ENCODE measurements around the gene ALDOB.
"Not testable (repeated sequence)": the region's sequence is repeated elsewhere in the genome, so short reads cannot be mapped to it uniquely, and the experiment has no call there.

The ALDOB gene

DNA sequence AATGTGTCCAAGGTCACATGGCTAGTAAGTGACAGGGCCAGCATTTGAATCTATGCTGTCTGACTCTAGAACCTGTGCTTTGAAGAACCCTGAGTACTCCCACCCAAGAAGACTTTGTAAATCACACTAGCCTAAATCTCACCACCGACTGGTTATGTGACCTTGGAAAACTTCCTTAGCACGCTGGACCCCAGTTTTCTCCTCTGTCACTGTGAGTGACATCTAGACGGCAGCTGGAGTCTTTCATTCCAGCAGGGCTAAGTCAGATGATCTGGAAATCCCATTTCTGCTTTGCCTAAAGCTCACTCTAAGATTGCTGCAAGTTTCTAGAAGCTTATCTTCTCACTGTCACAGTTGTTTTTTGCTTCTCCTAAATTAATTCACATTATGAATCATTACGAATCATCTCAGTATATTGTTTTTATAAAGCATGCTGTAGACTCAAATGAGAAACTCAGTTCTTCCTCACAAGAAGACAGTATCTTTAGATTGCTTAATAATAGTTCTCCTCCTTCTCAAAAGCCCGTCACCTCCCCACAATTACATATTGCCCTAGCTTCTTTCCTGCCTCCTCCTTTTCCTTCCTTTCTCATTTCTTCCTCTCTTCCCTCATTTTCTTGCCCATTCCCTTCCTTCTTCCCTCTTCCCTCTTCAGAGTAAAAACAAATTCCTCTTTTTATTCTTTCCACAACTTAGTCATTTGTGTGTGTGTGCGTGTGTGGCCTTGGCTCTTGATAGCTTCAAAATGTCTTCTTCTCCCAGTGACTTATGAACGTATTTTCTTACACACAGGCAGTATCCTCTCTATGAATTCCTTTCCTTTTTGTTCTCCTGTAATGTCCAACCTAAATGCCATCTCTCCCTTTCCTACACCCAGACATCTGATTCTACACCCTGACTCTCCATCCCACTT lies 16.8 kb downstream of the ALDOB start:
- no peak for DNase-seq

DNA sequence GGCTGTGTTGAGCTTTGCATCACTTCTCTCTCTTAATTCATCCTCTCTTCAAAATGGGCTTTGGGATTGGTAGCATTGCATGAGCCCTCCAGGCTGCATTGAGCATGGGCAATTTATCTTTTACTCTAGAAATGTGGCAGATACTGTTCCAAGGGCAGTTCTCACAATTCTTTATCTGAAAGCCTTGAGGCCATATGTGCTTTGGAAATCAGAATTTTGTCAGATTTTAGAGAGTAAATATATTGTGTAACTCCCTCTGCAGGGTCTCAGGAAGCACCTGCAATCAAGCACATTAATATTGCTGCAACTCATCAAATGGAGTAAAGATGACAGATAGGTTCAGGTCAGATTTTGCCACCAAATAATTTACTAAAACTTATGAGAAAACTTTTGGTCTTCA lies 17.6 kb downstream of the ALDOB start:
- DNase-seq, result no peak

DNA sequence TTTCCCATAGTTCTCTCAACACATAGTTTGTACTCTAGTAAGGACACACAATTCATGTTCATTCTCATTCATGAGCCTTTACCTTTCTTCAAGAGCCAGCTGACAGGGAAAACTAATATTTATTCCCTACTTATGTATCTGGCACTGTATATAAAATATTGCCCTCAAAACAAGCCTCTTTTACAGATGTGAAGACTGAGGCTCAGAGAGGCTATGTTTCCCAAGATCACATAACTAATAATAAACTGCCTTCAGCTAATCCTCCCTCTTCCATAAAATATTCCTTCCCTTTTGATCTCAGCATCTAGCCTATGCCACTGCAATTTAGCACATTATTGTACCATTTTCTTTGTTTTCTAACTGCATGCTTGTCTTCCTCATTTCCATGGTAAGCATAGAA lies 18.2 kb downstream of the ALDOB start:
- no peak for DNase-seq

DNA sequence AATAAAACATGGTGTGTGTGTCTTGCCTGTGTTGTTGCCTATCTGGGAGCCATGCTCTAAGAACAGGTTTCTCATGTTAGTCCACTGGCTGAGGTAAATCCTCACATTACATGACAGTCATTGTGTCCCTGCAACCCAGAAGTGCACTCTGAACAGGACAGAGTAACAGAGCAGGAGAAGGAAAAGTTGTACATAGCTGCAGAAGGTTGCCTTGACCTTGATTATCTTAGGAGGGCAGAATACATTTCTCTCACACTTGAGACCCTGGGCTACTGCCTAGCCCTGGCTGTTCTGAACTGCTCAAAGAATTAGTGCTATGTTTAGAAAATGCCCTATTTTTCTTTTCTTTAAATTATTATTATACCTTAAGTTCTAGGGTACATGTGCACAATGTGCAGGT lies 20.0 kb downstream of the ALDOB start:
- no peak for DNase-seq

DNA sequence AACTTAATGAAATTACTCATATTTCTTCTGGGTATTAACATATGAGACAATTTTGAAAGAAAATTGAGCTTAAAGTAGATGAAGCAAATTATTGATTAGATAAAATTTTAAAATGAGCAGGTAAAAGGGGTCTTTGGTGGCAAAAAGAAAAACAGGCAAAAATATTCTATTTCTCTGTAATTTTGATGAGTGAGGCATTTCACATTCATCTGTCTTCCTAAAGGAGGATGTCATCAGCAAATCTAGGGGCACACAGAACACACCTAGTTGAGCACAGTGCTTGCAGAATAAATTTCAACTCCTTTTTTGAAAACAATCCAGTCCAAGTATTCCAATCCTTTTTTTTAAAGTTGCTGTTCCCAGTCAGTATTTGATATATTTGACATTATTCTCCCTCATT lies 20.7 kb downstream of the ALDOB start:
- no peak for DNase-seq

DNA sequence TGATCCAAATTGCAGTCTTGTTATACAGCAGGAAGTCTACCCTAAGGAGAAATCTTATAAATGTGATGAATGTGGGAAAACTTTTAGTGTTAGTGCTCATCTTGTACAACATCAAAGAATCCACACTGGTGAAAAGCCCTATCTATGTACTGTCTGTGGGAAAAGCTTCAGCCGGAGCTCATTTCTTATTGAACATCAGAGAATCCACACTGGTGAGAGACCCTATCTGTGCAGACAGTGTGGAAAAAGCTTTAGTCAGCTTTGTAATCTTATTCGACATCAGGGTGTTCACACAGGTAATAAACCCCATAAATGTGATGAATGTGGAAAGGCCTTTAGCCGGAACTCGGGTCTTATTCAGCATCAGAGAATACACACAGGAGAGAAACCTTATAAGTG lies 26.5 kb downstream of the ALDOB start:
- no peak for DNase-seq

DNA sequence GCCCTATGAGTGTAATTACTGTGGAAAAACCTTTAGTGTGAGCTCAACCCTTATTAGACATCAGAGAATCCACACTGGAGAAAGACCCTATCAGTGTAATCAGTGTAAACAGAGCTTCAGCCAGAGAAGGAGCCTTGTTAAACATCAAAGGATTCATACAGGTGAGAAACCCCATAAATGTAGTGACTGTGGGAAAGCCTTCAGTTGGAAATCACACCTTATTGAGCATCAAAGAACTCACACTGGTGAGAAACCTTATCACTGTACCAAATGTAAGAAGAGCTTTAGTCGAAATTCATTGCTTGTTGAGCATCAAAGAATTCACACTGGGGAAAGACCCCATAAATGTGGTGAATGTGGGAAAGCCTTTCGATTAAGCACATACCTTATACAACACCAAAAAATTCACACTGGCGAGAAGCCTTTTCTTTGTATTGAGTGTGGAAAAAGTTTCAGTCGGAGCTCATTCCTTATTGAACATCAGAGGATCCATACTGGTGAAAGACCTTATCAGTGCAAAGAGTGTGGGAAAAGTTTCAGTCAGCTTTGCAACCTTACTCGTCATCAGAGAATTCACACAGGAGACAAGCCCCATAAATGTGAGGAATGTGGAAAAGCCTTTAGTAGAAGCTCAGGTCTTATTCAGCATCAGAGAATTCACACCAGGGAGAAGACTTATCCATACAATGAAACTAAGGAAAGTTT lies 27.0 kb downstream of the ALDOB start:
- no peak for DNase-seq

DNA sequence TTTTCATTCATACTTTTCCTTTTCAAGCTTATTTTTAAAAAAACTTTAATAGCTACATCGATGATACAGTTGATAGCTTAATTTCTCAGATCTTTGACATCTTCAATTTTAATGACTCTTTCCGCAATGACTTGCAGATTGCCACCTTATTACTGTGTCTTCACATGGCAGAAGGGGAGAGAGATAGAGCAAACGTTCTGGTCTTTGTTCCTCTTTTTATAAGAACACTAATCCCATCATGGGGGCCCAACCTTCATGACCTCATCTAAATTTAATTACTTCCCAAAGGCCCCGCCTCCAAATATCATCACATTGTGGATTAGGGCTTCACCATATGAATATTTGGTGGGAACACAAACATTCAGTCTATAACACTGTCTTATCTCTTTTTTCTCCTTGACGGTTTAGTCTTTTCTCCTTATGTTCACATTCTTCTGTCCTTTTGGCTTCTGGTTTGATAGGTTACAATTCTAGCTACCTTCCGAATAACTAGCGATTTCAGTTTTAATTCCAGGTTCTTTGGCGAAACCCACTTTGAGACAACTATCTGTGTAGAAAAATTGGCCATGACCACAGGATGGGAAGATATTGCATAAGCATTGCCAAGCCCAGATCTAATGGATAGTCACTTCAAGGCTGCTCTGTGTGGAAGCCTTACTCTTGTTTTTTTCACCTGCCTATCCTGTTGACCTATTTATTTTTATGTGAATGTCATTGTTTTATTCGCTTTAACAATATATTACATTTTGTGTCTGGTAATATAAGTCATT lies 31.9 kb downstream of the ALDOB start:
- no peak for DNase-seq

DNA sequence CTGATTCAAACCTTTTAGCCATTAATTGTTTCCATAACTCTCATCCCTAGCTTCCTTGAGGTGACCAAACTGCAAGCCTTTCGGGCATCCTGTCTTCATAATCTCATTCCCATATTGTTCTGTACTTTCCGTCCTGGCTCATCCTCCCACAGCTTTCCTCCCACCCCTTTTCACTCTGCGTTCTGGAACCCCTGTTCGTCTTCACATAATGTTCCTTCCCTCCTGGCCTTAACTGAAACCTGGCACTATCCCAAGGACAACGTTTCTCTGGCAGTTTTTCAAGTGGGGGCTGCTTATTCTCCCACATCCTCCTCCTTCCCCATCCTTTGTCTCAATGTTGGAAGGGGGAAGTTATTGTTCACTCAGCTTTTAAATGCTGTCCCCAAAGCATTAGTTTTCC lies 35.5 kb downstream of the ALDOB start:
- DNase-seq, result no peak

DNA sequence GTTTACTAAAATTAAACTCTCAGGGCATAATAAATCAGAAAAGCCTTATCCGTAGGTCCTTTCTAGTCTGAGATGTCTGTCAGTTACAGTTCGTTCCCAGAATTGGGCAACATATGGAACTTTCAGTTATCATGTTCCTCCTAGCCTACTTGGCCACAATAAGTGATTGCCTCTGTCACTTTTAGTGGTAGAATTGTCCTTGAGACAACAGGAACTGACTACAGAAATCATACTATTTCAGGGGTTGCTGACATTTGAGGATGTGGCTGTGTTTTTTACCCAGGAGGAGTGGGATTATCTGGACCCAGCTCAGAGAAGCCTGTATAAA lies 36.0 kb downstream of the ALDOB start:
- no peak for DNase-seq

DNA sequence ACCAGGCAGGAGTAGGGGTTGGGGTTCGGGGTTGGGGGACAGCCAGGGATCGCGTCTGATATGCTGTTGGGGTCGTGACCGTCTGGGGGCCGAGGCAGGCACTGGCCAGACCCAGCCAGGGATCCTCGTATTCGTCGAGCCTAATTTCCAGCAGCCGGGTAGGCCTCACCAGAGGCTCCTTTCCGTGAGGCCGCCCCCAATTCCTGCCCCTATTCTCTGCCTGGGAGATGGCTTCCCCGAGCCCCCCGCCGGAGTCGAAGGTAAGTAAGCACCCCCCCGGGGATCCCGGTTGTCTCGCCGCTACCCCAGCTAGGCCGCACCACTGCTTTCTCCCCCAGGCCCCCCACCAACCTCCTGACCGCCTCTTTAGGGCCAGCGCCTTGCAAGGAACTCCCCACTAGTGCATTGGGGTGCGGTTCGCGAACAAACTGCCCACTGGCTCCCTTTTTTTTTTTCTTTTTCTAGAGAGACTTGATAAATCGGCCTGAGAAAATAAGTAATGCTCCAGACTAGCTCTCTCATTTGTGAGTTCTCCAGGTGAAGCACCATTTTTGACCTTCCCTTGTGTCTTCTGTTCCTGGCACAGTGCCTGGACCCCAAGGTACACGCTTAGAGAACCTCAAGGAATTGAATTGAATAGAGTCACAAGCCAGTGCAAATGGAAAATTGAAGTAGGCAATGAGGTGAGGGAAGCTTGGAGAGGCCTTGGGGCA lies 36.5 kb downstream of the ALDOB start:
- DNase-seq, result no peak

DNA sequence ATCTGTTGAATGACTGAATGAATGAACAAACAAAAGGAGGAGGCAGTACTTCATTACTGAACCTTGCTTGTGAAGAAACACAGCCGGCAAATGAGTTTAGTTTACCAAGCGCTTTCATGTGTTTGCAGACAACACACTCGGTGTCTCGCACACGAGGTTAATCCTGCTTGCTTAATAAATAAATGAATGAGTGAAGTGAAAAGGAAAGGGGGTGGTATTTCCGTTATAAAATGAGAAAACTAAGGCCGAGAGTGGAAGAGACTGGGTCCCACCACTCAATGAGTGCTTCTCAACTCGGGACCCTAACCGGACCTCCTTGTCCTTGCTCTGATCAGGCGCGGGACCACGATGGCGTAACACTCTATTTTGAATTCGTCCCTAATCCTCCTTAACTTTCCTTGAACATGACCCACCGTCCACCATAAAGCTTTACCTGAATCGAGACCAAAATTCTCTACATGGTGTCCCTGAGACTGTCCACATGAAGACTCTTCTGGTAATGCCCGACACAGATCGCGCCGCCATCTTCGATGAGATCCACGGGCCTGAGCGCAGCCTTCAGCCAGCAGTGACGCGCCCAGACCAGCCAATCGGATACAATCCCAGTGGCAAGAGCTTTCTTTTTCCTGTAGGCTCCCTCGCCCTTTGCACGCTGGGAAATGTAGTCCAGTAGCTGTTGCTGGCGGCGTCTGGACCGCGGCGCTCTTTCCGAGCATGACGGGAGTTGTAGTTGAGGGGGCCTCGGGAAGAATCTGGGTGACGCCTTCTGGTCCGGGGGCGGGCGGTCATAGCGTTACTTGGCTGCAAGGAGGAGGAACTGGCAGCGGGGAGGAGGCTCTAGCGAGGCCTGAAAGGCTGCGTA lies 37.3 kb downstream of the ALDOB start, which contains the start of the genes MRPL50 and ZNF189:
Gene MRPL50, minus strand, starts transcription at position 551 of the 862 bp plus-strand sequence. Its CDS starts 26 bp downstream, at position 525.
Gene ZNF189, plus strand, starts transcription at position 784 of the 862 bp plus-strand sequence. CDS start 306 bp downstream, outside the sequence.
- DNase-seq, result peak; percentile 91

DNA sequence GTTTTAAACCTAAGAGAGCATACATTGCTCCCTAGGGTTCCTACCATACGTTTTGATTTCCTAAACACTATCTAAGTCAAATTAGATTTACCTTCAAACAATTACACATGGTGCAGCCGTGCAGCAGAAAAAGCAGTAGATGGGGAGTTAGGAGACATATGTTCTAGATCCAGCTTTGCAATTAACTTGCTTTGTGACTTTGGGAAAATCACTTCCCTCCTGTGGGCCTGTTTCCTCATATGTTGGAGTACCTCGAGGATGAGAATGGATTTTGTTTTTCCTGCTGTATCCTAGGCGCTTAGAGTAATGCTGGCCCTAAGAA lies 37.9 kb downstream of the ALDOB start:
- no peak for DNase-seq

DNA sequence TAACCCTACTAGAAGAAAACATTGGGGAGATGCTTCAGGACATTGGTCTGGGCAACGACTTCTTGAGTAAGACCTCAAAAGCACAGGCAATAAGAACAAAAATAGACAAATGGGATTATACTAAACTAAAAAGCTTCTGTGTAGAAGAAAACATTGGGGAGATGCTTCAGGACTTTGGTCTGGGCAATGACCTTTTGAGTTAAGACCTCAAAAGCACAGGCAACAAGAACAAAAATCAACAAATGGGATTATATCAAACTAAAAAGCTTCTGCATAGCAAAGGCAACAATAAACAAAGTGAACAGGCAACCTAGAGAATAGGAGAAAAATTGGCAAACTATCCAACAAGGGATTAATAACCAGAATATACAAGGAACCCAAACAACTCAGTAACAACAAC lies 40.9 kb downstream of the ALDOB start:
- DNase-seq, result no peak

DNA sequence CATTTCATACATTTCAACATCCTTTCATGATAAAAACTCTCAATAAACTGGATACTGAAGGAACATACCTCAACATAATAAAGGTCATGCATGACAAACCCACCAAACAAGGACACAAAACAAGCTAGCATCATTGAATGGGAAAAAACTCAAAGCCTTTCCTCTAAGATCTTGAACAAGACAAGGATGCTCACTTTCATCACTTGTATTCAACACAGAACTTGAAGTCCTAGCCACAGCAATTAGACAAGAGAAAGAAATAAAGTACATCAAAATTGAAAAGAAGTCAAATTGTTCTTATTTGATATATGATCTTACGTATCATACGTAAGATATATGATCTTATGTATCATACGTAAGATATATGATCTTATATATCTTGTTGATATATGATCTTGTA lies 42.4 kb downstream of the ALDOB start:
- no peak for DNase-seq

DNA sequence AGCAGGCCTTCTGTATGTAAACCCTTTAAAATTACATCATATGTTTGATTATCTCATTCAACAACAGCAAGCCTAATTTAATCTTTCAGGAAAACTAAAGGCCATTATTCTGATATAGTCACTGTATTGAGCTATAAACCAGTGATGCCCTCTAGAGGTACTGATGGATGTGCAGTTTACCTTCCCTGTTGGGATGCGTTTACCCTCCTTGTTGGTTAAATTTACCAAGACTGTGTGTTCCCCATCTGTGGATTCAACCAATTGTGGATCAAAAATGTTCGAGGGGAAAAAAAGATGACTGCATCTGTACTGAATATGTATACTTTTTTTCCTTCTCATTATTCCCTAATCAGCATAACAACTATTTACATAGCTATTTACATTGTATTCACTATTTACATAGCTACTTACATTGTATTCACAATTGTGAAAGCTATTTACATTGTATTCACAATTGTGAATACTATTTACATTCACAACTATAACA lies 47.0 kb downstream of the ALDOB start:
- DNase-seq, result no peak

DNA sequence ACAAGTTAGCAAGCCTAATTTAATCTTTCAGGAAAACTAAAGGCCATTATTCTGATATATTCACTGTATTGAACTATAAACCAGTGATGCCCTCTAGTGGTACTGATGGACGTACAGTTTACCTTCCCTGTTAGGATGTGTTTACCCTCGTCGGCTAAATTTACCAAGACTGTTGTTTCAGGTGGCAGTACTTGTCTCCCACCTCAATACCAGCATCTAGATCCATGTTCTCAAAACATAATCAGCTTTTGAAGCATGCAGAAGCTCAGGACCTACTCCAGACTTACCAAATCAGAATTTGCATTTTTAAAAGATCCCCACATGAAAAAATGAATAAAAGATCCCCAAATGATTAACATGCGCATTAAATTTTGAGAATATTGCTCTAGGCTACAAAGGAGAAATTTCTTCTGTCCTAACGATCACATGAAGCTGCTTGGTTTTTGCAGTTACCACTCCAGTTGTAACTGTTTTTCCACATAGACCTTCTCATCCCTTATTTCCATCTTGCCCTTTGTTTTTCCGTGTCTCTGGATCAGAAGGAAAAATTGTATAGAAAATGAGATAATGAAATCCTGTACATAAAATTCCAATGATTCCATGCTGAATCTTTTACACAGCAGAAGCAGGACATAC lies 47.6 kb downstream of the ALDOB start:
- no peak for DNase-seq

DNA sequence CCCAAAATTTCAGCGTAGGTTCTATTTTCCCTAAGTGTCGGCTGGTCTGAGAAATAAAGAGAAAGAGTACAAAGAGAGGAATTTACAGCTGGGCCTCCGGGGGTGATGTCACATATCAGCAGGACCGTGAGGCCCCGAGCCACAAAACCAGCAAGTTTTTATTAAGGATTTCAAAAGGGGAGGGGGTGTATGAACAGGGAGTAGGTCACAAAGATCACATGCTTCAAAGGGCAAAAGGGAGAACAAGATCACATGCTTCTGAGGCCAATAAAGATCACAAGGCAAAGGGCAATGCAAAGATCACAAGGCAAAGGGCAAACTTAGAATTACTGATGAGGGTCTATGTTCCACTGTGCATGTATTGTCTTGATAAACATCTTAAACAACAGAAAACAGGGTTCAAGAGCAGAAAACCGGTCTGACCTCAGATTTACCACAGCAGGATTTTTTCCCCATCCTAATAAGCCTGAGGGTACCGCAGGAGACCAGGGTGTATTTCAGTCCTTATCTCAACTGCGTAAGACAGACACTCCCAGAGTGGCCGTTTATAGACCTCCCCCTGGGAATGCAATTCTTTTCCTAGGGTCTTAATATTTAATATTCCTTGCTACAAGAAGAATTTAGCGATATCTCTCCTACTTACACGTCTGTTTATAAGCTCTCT lies 50.6 kb downstream of the ALDOB start, which contains the start of gene BAAT:
Gene BAAT, minus strand, starts transcription at position 134 of the 664 bp plus-strand sequence. CDS start 13,602 bp downstream, outside the sequence.
- DNase-seq, result not testable (repeated sequence)

DNA sequence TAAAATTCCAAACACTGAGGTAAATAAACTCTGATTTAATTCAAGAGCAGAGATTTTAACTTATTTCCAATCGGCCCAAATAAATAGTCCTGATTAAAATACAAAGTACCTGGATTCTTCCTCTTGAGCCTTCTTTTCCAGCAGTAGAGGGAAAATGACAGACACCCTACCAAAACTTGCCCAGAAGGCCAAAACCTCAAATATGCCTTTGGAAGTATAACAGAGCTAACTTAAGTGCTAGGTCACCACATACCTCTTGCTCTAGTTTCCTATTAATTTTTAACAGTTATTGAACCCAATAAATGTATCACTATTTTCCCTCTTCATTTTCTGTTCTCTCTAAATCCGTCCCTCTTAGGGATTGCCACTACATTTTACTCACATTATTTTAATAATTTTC lies 52.2 kb downstream of the ALDOB start:
- DNase-seq, result no peak

DNA sequence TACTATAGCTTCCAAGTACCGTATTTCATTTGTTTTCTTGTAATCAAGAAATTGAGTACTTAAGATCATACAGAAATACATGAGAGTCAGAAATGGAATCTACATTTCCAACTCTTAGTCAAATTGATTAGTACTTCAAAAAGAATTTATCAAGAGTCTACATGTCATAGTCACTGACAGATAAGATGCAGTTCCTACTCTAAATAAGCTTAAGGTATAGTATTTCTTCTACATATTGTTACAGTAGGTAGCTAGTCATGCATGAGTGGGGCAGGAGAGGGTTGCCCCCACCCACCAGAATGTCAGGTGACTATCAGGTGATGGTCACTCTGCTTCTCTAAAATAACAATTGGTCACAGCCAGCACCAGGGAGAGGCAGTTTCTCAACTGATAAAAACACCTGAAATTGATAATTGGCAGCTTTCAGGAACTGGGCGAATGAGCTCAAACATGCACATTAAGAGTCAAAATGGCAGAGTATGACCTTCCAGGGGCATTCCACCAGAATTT lies 53.7 kb downstream of the ALDOB start:
- no peak for DNase-seq
